Prostate gland (tissue), 2 donors: Measurements from ENCODE around the gene LDHD. TPM values are rescaled to one million over a fixed set of nuclear protein-coding genes. Genes with fewer than 3 reads are reported as not detected.

Experiments
- DNase-seq: peaks from one replicate; pipeline ENCODE4 v3.0.0-alpha.2; 2019; ENCODE audit warnings: low spot score
- H3K27ac ChIP-seq, 2 donors: fragments of 200-600 bp; sonication (generic); 2 replicates each; pipeline ENCODE4 v1.5.1; 2017 to 2019
- H3K27me3 ChIP-seq: fragments of 200-600 bp; sonication (generic); replicated peaks from 2 replicates; pipeline ENCODE4 v1.5.1; 2019; ENCODE audit not compliant: insufficient read depth
- H3K36me3 ChIP-seq, 2 donors: fragments of 200-600 bp; sonication (generic); 1 replicate in 1 of 2; 2 replicates in 1 of 2; pipeline versions ENCODE4 v1.5.1 to v1.8.1; 2017 to 2019
- H3K4me1 ChIP-seq: fragments of 200-600 bp; sonication (generic); replicated peaks from 2 replicates; pipeline ENCODE4 v1.5.1; 2019
- H3K4me3 ChIP-seq, 2 donors: fragments of 200-600 bp; sonication (generic); 2 replicates each; pipeline ENCODE4 v1.5.1; 2017 to 2019
- H3K9me3 ChIP-seq: fragments of 200-600 bp; sonication (generic); 2 replicates; pipeline ENCODE4 v1.5.1; 2017
- CTCF ChIP-seq, 4 experiments: fragments of 200-600 bp in 2 of 4; fragments of 450-650 bp in 2 of 4; sonication (generic) in 2 of 4; IDR thresholded peaks; 1 replicate in 3 of 4; 2 replicates in 1 of 4; pipeline ENCODE4 v1.5.1; 2016 to 2019; ENCODE audit warnings: antibody characterized with exemption in 4 of 4, mild to moderate bottlenecking in 2 of 4, moderate library complexity in 2 of 4
- POLR2A ChIP-seq: fragments of 450-650 bp; IDR thresholded peaks from one replicate; pipeline ENCODE4 v1.6.1; 2016; ENCODE audit warnings: antibody characterized with exemption, mild to moderate bottlenecking
- POLR2AphosphoS5 ChIP-seq: sonication (generic); formaldehyde crosslinking; IDR thresholded peaks from one replicate; pipeline ENCODE4 v1.6.1; 2017; ENCODE audit warnings: antibody characterized with exemption
- WGBS: methylation state at CpG from one replicate; pipeline ENCODE4 v1.1.5; 2018; 5-methylcytosine and 5-hydroxymethylcytosine counted together
- intact Hi-C: fragments of 100-400 bp; cut with DNase I; formaldehyde crosslinking; loops from one replicate; pipeline ENCODE4 v1.14.2; 2022
- total RNA-seq, 2 donors: library from RNA; depleted of rRNA; stranded (reverse); fragments of >200 nt; gene quantifications; one replicate each; pipeline ENCODE4 v1.1.0, GENCODE V29; 2016

The LDHD gene
- total RNA-seq, 2 donors from 2014 or later: 26.6 to 55.3 TPM

GRCh38 chr16:75079346-75079926, 37.1 kb downstream of the LDHD start:
- 91% methylated on average over 7 of the region's 7 CpGs for WGBS

GRCh38 chr16:75078886-75079285, 37.7 kb downstream of the LDHD start:
- Histone ChIP-seq H3K36me3 (no peaks in the 10 kb centered on the region), H3K27ac (no peak overlapping the region), H3K27me3 (no peaks in the 10 kb centered on the region), H3K9me3 (no peaks in the 10 kb centered on the region), H3K4me1 (no peaks in the 10 kb centered on the region), H3K4me3 (no peak overlapping the region)
- intact Hi-C loops: no loop called here
- DNase-seq: no peak
- TF ChIP-seq POLR2A (no peak), POLR2AphosphoS5 (no peak), CTCF (IDR thresholded peaks at IDR 0.05) (no peak)
- WGBS: 93% methylated on average over 8 of the region's 8 CpGs

More at GRCh38 chr16:75079346-75079926, 37.1 kb downstream of the LDHD start:
- H3K27me3 ChIP-seq: no peaks in the 10 kb centered on the region
- no peaks in the 10 kb centered on the region for H3K36me3 ChIP-seq
- H3K9me3 ChIP-seq: no peaks in the 10 kb centered on the region
- no peak overlapping the region for H3K27ac ChIP-seq
- intact Hi-C loops: no loop called here
- TF ChIP-seq POLR2A: no peak
- TF ChIP-seq POLR2AphosphoS5: no peak
- TF ChIP-seq CTCF (IDR thresholded peaks at IDR 0.05): no peak
- H3K4me3 ChIP-seq: no peak overlapping the region
- no peaks in the 10 kb centered on the region for H3K4me1 ChIP-seq
- no peak for DNase-seq

GRCh38 chr16:75075688-75076268, 40.8 kb downstream of the LDHD start:
- WGBS: 60% methylated on average over 3 of the region's 3 CpGs
- Histone ChIP-seq H3K27ac (no peak overlapping the region), H3K27me3 (no peaks in the 10 kb centered on the region), H3K4me3 (no peak overlapping the region), H3K4me1 (no peaks in the 10 kb centered on the region), H3K9me3 (no peaks in the 10 kb centered on the region), H3K36me3 (no peaks in the 10 kb centered on the region)
- no peak for DNase-seq
- intact Hi-C loops: no loop called here
- TF ChIP-seq POLR2AphosphoS5 (no peak), POLR2A (no peak), CTCF (IDR thresholded peaks at IDR 0.05) (no peak)

GRCh38 chr16:75074920-75075687, 41.5 kb downstream of the LDHD start:
- no peaks in the 10 kb centered on the region for H3K36me3 ChIP-seq
- H3K27ac ChIP-seq: no peak overlapping the region
- no peak for DNase-seq
- 59% methylated on average over 12 of the region's 12 CpGs for WGBS
- no peak overlapping the region for H3K4me3 ChIP-seq
- H3K27me3 ChIP-seq: no peaks in the 10 kb centered on the region
- intact Hi-C loops: no loop called here
- H3K4me1 ChIP-seq: no peaks in the 10 kb centered on the region
- TF ChIP-seq POLR2A (no peak), POLR2AphosphoS5 (no peak), CTCF (IDR thresholded peaks at IDR 0.05) (no peak)
- H3K9me3 ChIP-seq: no peaks in the 10 kb centered on the region
